WTC11 (cell line): ENCODE measurements around the gene RNPS1. TPM values are rescaled to one million over a fixed set of nuclear protein-coding genes. Genes with fewer than 3 reads are reported as not detected.
A peak's percentile ranks its signal among the peaks of the same experiment; 100 is the strongest.

ENCODE experiments used
- ATAC-seq: fragments of 200-7000 bp; cut with Tn5 transposase; 2 replicates; pipeline ENCODE4 v1.10.0; 2021; ENCODE audit warnings: mild to moderate bottlenecking, moderate library complexity
- CTCF ChIA-PET: fragments of 300-600 bp; sonication (Branson Sonifier 250); formaldehyde crosslinking; loops from one replicate; lab custom pipeline; 2021; ENCODE audit warnings: antibody characterized with exemption; lab: Charles Lee
- POLR2A ChIA-PET: fragments of 350-600 bp; sonication (Branson Sonifier 250); formaldehyde crosslinking; loops from one replicate; lab custom pipeline; 2021; ENCODE audit warnings: antibody characterized with exemption; lab: Charles Lee
- DNase-seq: peaks from one replicate; pipeline ENCODE4 v3.0.0; 2021; ENCODE audit warnings: low spot score
- H3K27ac Mint-ChIP-seq: 2 replicates; pipeline ENCODE4 v1.8.0; 2021; ENCODE audit warnings: mixed read lengths
- H3K27me3 Mint-ChIP-seq: 2 replicates; pipeline ENCODE4 v1.8.0; 2021; ENCODE audit warnings: low read depth, mild to moderate bottlenecking, moderate library complexity, mixed read lengths
- H3K36me3 Mint-ChIP-seq: 2 replicates; pipeline ENCODE4 v1.8.0; 2021; ENCODE audit warnings: mixed read lengths
- H3K4me1 Mint-ChIP-seq: 2 replicates; pipeline ENCODE4 v1.8.0; 2022; ENCODE audit warnings: mixed read lengths
- H3K4me3 Mint-ChIP-seq: 2 replicates; pipeline ENCODE4 v1.8.0; 2021; ENCODE audit warnings: mild to moderate bottlenecking, moderate library complexity, mixed read lengths
- H3K9me3 Mint-ChIP-seq: 2 replicates; pipeline ENCODE4 v1.8.0; 2021; ENCODE audit warnings: mixed read lengths
- KAT7 ChIP-seq: sonication (generic); formaldehyde crosslinking; IDR thresholded peaks from 2 replicates; pipeline ENCODE4 v1.8.1; 2023; ENCODE audit warnings: missing genetic modification reagents, mild to moderate bottlenecking, borderline replicate concordance
- NFATC4 ChIP-seq: fragments of 250-450 bp; sonication (Bioruptor Pico); IDR thresholded peaks from 2 replicates; pipeline ENCODE4 v1.9.0; 2021; ENCODE audit warnings: mild to moderate bottlenecking
- PRRX2 ChIP-seq: fragments of 250-450 bp; sonication (Bioruptor Pico); IDR thresholded peaks from 2 replicates; pipeline ENCODE4 v1.8.0; 2021; ENCODE audit warnings: mild to moderate bottlenecking
- SP1 ChIP-seq: sonication (generic); formaldehyde crosslinking; conservative IDR thresholded peaks from 2 replicates; pipeline ENCODE4 v1.8.1; 2022; ENCODE audit warnings: missing genetic modification reagents
- TP53 ChIP-seq: sonication (generic); formaldehyde crosslinking; IDR thresholded peaks from 2 replicates; pipeline ENCODE4 v1.8.1; 2023; ENCODE audit warnings: mild to moderate bottlenecking, missing genetic modification reagents
- ZNF396 ChIP-seq: fragments of 250-450 bp; sonication (Bioruptor Pico); IDR thresholded peaks from 2 replicates; pipeline ENCODE4 v1.8.0; 2021; ENCODE audit warnings: mild to moderate bottlenecking, moderate library complexity, borderline replicate concordance
- ZNF423 ChIP-seq: fragments of 250-450 bp; sonication (Bioruptor Pico); IDR thresholded peaks from 2 replicates; pipeline ENCODE4 v2.1.2; 2022; ENCODE audit warnings: mild to moderate bottlenecking, moderate library complexity
- ZNF671 ChIP-seq: fragments of 250-450 bp; sonication (Bioruptor Pico); IDR thresholded peaks from 2 replicates; pipeline ENCODE4 v1.8.0; 2021; ENCODE audit warnings: mild to moderate bottlenecking
- total RNA-seq: library from RNA; stranded (reverse); gene quantifications from 3 replicates; pipeline ENCODE4 v1.2.3, GENCODE V29; 2021
- TF ChIP-seq, protein P1 (sequence below): fragments of 250-450 bp; sonication (Bioruptor Pico); IDR thresholded peaks from 2 replicates; pipeline ENCODE4 v2.1.2; 2022; ENCODE audit warnings: mild to moderate bottlenecking, moderate library complexity
- TF ChIP-seq, protein P2 (sequence below): sonication (generic); formaldehyde crosslinking; conservative IDR thresholded peaks from 2 replicates; pipeline ENCODE4 v1.8.1; 2023; ENCODE audit warnings: mild to moderate bottlenecking, low read depth, missing genetic modification reagents, moderate library complexity
- TF ChIP-seq, protein P3 (sequence below): sonication (generic); formaldehyde crosslinking; IDR thresholded peaks from 2 replicates; pipeline ENCODE4 v1.8.1; 2022; ENCODE audit warnings: low read depth, missing genetic modification reagents, borderline replicate concordance
- TF ChIP-seq, protein P4 (sequence below): fragments of 250-450 bp; sonication (Bioruptor Pico); IDR thresholded peaks from 2 replicates; pipeline ENCODE4 v1.8.0; 2021; ENCODE audit warnings: mild to moderate bottlenecking
- TF ChIP-seq, protein P5 (sequence below): sonication (generic); formaldehyde crosslinking; IDR thresholded peaks from 2 replicates; pipeline ENCODE4 v1.8.0; 2022; ENCODE audit warnings: mild to moderate bottlenecking, missing genetic modification reagents
- TF ChIP-seq, protein P6 (sequence below): fragments of 250-450 bp; sonication (Bioruptor Pico); IDR thresholded peaks from 2 replicates; pipeline ENCODE4 v1.9.0; 2021; ENCODE audit warnings: mild to moderate bottlenecking

Gene RNPS1
- total RNA-seq, 1 experiment from 2014 or later: 331 TPM

DNA sequence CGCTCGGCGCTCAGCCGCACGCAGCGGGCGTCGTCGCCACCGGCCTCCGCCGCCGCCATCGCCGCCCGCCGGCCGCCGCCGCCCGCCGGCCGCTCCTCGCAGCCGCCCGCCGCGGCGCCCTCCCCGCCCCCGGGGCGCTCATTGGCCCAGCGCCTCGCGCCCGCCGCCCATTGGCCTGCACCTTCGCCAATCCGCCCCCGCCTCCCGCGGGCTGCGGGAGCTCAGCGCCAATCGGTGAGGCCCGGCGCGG lies 53.3 kb downstream of the RNPS1 start, which contains the start of gene PGP:
PGP (minus strand) TSS at position 122 of the 250 bp plus-strand sequence; CDS start at position 59, 63 bp downstream.
- no peaks in the 10 kb centered on the region for H3K9me3 Mint-ChIP-seq
- H3K27ac Mint-ChIP-seq: peak within 1 kb of the TSS; percentile 99
- H3K4me1 Mint-ChIP-seq: peaks cover 25% of the 10 kb centered on the region
- H3K36me3 Mint-ChIP-seq: peaks cover 11% of the 10 kb centered on the region
- DNase-seq (no peak), ATAC-seq (no peak)
- POLR2A ChIA-PET: interaction anchor here (0.9 to 1.7 kb wide), 7 partner anchors 8 to 59 kb away, joined by 3 to 10 read pairs (median 4); partner anchors contain the start of genes DNASE1L2, E4F1, ECI1 and TRAF7
- CTCF ChIA-PET: interaction anchor here (0.6 to 2.8 kb wide), 10 partner anchors 9 to 287 kb away, joined by 3 to 30 read pairs (median 5); partner anchors contain the start of genes CASKIN1, DNASE1L2, ECI1 and TBL3
- TF ChIP-seq, protein P1, sequence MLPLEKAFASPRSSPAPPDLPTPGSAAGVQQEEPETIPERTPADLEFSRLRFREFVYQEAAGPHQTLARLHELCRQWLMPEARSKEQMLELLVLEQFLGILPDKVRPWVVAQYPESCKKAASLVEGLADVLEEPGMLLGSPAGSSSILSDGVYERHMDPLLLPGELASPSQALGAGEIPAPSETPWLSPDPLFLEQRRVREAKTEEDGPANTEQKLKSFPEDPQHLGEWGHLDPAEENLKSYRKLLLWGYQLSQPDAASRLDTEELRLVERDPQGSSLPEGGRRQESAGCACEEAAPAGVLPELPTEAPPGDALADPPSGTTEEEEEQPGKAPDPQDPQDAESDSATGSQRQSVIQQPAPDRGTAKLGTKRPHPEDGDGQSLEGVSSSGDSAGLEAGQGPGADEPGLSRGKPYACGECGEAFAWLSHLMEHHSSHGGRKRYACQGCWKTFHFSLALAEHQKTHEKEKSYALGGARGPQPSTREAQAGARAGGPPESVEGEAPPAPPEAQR (CRISPR knock-in tag): peak; percentile 99; the same call in 1 of the 2 replicates
- TF ChIP-seq, protein P2, sequence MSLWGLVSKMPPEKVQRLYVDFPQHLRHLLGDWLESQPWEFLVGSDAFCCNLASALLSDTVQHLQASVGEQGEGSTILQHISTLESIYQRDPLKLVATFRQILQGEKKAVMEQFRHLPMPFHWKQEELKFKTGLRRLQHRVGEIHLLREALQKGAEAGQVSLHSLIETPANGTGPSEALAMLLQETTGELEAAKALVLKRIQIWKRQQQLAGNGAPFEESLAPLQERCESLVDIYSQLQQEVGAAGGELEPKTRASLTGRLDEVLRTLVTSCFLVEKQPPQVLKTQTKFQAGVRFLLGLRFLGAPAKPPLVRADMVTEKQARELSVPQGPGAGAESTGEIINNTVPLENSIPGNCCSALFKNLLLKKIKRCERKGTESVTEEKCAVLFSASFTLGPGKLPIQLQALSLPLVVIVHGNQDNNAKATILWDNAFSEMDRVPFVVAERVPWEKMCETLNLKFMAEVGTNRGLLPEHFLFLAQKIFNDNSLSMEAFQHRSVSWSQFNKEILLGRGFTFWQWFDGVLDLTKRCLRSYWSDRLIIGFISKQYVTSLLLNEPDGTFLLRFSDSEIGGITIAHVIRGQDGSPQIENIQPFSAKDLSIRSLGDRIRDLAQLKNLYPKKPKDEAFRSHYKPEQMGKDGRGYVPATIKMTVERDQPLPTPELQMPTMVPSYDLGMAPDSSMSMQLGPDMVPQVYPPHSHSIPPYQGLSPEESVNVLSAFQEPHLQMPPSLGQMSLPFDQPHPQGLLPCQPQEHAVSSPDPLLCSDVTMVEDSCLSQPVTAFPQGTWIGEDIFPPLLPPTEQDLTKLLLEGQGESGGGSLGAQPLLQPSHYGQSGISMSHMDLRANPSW (CRISPR knock-in tag): no peak
- no peak for TF ChIP-seq TP53 (CRISPR knock-in tag)
- TF ChIP-seq, protein P3, sequence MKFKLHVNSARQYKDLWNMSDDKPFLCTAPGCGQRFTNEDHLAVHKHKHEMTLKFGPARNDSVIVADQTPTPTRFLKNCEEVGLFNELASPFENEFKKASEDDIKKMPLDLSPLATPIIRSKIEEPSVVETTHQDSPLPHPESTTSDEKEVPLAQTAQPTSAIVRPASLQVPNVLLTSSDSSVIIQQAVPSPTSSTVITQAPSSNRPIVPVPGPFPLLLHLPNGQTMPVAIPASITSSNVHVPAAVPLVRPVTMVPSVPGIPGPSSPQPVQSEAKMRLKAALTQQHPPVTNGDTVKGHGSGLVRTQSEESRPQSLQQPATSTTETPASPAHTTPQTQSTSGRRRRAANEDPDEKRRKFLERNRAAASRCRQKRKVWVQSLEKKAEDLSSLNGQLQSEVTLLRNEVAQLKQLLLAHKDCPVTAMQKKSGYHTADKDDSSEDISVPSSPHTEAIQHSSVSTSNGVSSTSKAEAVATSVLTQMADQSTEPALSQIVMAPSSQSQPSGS (CRISPR knock-in tag): no peak
- TF ChIP-seq SP1: 0 out of 2 replicates have a peak, but pooled peaks have one; percentile 68
- TF ChIP-seq, protein P4, sequence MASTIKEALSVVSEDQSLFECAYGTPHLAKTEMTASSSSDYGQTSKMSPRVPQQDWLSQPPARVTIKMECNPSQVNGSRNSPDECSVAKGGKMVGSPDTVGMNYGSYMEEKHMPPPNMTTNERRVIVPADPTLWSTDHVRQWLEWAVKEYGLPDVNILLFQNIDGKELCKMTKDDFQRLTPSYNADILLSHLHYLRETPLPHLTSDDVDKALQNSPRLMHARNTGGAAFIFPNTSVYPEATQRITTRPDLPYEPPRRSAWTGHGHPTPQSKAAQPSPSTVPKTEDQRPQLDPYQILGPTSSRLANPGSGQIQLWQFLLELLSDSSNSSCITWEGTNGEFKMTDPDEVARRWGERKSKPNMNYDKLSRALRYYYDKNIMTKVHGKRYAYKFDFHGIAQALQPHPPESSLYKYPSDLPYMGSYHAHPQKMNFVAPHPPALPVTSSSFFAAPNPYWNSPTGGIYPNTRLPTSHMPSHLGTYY: peak; percentile 62; the same call in 1 of the 2 replicates
- peak; percentile 89; the same call in 1 of the 2 replicates for TF ChIP-seq ZNF671 (CRISPR knock-in tag)
- 0 out of 2 replicates have a peak, but pooled peaks have one; percentile 88 for TF ChIP-seq ZNF396 (CRISPR knock-in tag)
- no peak for TF ChIP-seq NFATC4 (CRISPR knock-in tag)
- TF ChIP-seq, protein P5, sequence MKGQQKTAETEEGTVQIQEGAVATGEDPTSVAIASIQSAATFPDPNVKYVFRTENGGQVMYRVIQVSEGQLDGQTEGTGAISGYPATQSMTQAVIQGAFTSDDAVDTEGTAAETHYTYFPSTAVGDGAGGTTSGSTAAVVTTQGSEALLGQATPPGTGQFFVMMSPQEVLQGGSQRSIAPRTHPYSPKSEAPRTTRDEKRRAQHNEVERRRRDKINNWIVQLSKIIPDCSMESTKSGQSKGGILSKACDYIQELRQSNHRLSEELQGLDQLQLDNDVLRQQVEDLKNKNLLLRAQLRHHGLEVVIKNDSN: no peak
- TF ChIP-seq KAT7 (CRISPR knock-in tag): no peak
- peak; percentile 89; the same call in 1 of the 2 replicates for TF ChIP-seq PRRX2 (CRISPR knock-in tag)
- 0 out of 2 replicates have a peak, but pooled peaks have one; percentile 52 for TF ChIP-seq ZNF423
- TF ChIP-seq, protein P6, sequence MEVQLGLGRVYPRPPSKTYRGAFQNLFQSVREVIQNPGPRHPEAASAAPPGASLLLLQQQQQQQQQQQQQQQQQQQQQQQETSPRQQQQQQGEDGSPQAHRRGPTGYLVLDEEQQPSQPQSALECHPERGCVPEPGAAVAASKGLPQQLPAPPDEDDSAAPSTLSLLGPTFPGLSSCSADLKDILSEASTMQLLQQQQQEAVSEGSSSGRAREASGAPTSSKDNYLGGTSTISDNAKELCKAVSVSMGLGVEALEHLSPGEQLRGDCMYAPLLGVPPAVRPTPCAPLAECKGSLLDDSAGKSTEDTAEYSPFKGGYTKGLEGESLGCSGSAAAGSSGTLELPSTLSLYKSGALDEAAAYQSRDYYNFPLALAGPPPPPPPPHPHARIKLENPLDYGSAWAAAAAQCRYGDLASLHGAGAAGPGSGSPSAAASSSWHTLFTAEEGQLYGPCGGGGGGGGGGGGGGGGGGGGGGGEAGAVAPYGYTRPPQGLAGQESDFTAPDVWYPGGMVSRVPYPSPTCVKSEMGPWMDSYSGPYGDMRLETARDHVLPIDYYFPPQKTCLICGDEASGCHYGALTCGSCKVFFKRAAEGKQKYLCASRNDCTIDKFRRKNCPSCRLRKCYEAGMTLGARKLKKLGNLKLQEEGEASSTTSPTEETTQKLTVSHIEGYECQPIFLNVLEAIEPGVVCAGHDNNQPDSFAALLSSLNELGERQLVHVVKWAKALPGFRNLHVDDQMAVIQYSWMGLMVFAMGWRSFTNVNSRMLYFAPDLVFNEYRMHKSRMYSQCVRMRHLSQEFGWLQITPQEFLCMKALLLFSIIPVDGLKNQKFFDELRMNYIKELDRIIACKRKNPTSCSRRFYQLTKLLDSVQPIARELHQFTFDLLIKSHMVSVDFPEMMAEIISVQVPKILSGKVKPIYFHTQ (CRISPR knock-in tag): no peak
- TF ChIP-seq, all 79 proteins: peak for 7
- H3K27me3 Mint-ChIP-seq: no peaks in the 10 kb centered on the region
- H3K4me3 Mint-ChIP-seq: peak within 1 kb of the TSS; percentile 83
